WTC11 (cell line): Measurements from ENCODE around the gene ARHGAP26. TPM values are rescaled to one million over a fixed set of nuclear protein-coding genes. Genes with fewer than 3 reads are reported as not detected.

Experiments used
- ATAC-seq: fragments of 200-7000 bp; cut with Tn5 transposase; 2 replicates; pipeline ENCODE4 v1.10.0; 2021; ENCODE audit warnings: mild to moderate bottlenecking, moderate library complexity
- CTCF ChIA-PET: fragments of 300-600 bp; sonication (Branson Sonifier 250); formaldehyde crosslinking; loops from one replicate; lab custom pipeline; 2021; ENCODE audit warnings: antibody characterized with exemption; lab: Charles Lee
- POLR2A ChIA-PET: fragments of 350-600 bp; sonication (Branson Sonifier 250); formaldehyde crosslinking; loops from one replicate; lab custom pipeline; 2021; ENCODE audit warnings: antibody characterized with exemption; lab: Charles Lee
- DNase-seq: peaks from one replicate; pipeline ENCODE4 v3.0.0; 2021; ENCODE audit warnings: low spot score
- H3K27ac Mint-ChIP-seq: 2 replicates; pipeline ENCODE4 v1.8.0; 2021; ENCODE audit warnings: mixed read lengths
- H3K27me3 Mint-ChIP-seq: 2 replicates; pipeline ENCODE4 v1.8.0; 2021; ENCODE audit warnings: low read depth, mild to moderate bottlenecking, moderate library complexity, mixed read lengths
- H3K36me3 Mint-ChIP-seq: 2 replicates; pipeline ENCODE4 v1.8.0; 2021; ENCODE audit warnings: mixed read lengths
- H3K4me1 Mint-ChIP-seq: 2 replicates; pipeline ENCODE4 v1.8.0; 2022; ENCODE audit warnings: mixed read lengths
- H3K4me3 Mint-ChIP-seq: 2 replicates; pipeline ENCODE4 v1.8.0; 2021; ENCODE audit warnings: mild to moderate bottlenecking, moderate library complexity, mixed read lengths
- H3K9me3 Mint-ChIP-seq: 2 replicates; pipeline ENCODE4 v1.8.0; 2021; ENCODE audit warnings: mixed read lengths
- AFF4 ChIP-seq: sonication (generic); formaldehyde crosslinking; IDR thresholded peaks from 2 replicates; pipeline ENCODE4 v1.8.1; 2023; ENCODE audit warnings: mild to moderate bottlenecking, missing genetic modification reagents, borderline replicate concordance
- ELF4 ChIP-seq: sonication (generic); formaldehyde crosslinking; IDR thresholded peaks from 2 replicates; pipeline ENCODE4 v1.8.1; 2022; ENCODE audit warnings: low read depth, mild to moderate bottlenecking, moderate library complexity, missing genetic modification reagents
- GABPB1 ChIP-seq: sonication (generic); formaldehyde crosslinking; IDR thresholded peaks from 2 replicates; pipeline ENCODE4 v1.8.1; 2023; ENCODE audit warnings: mild to moderate bottlenecking, missing genetic modification reagents
- GRHL2 ChIP-seq: fragments of 250-450 bp; sonication (Bioruptor Pico); IDR thresholded peaks from 2 replicates; pipeline ENCODE4 v1.8.0; 2022; ENCODE audit warnings: mild to moderate bottlenecking, moderate library complexity; ENCODE audit not compliant: insufficient replicate concordance, severe bottlenecking
- GTF2I ChIP-seq: fragments of 250-450 bp; sonication (Bioruptor Pico); conservative IDR thresholded peaks from 2 replicates; pipeline ENCODE4 v1.4.0; 2021; ENCODE audit warnings: mild to moderate bottlenecking
- HMGA2 ChIP-seq: fragments of 250-450 bp; sonication (Bioruptor Pico); IDR thresholded peaks from 2 replicates; pipeline ENCODE4 v1.4.0; 2021; ENCODE audit warnings: mild to moderate bottlenecking, moderate library complexity
- HMGXB4 ChIP-seq: sonication (generic); formaldehyde crosslinking; IDR thresholded peaks from 2 replicates; pipeline ENCODE4 v1.8.1; 2023; ENCODE audit warnings: mild to moderate bottlenecking, moderate library complexity, missing genetic modification reagents
- KAT7 ChIP-seq: sonication (generic); formaldehyde crosslinking; IDR thresholded peaks from 2 replicates; pipeline ENCODE4 v1.8.1; 2023; ENCODE audit warnings: missing genetic modification reagents, mild to moderate bottlenecking, borderline replicate concordance
- NR2C2 ChIP-seq: sonication (generic); formaldehyde crosslinking; IDR thresholded peaks from 2 replicates; pipeline ENCODE4 v1.8.0; 2022; ENCODE audit warnings: mild to moderate bottlenecking, missing genetic modification reagents
- SMAD4 ChIP-seq: sonication (generic); formaldehyde crosslinking; IDR thresholded peaks from 2 replicates; pipeline ENCODE4 v1.8.0; 2022; ENCODE audit warnings: mild to moderate bottlenecking, missing genetic modification reagents
- SOX15 ChIP-seq: fragments of 250-450 bp; sonication (Bioruptor Pico); IDR thresholded peaks from 2 replicates; pipeline ENCODE4 v1.9.0; 2021; ENCODE audit warnings: mild to moderate bottlenecking
- STAT6 ChIP-seq: sonication (generic); formaldehyde crosslinking; conservative IDR thresholded peaks from 2 replicates; pipeline ENCODE4 v1.8.1; 2023; ENCODE audit warnings: mild to moderate bottlenecking, low read depth, missing genetic modification reagents, moderate library complexity
- TCF7 ChIP-seq: sonication (generic); formaldehyde crosslinking; IDR thresholded peaks from 2 replicates; pipeline ENCODE4 v1.8.0; 2022; ENCODE audit warnings: mild to moderate bottlenecking, low read depth, missing genetic modification reagents, moderate library complexity
- ZBTB43 ChIP-seq: sonication (generic); formaldehyde crosslinking; IDR thresholded peaks from 2 replicates; pipeline ENCODE4 v1.8.1; 2023; ENCODE audit warnings: mild to moderate bottlenecking, missing genetic modification reagents
- ZNF423 ChIP-seq: fragments of 250-450 bp; sonication (Bioruptor Pico); IDR thresholded peaks from 2 replicates; pipeline ENCODE4 v2.1.2; 2022; ENCODE audit warnings: mild to moderate bottlenecking, moderate library complexity
- total RNA-seq: library from RNA; stranded (reverse); gene quantifications from 3 replicates; pipeline ENCODE4 v1.2.3, GENCODE V29; 2021

The ARHGAP26 gene
- total RNA-seq, 1 experiment from 2014 or later = 22.3 TPM

- TF ChIP-seq AFF4 (CRISPR knock-in tag) = no peak
- TF ChIP-seq ZBTB43 (CRISPR knock-in tag) = no peak
Observed at GRCh38 chr5:142819825-142820224, 49.6 kb downstream of the ARHGAP26 start (continued).

- no peaks in the 10 kb centered on the region for H3K9me3 Mint-ChIP-seq
- H3K4me3 Mint-ChIP-seq = no peak overlapping the region
- H3K27me3 Mint-ChIP-seq = no peaks in the 10 kb centered on the region
- POLR2A ChIA-PET = no interaction called here
- no peak overlapping the region for H3K27ac Mint-ChIP-seq
- no peak for ATAC-seq
- peaks cover 52% of the 10 kb centered on the region for H3K4me1 Mint-ChIP-seq
- TF ChIP-seq ZNF423 (no peak), HMGXB4 (CRISPR knock-in tag) (no peak), ELF4 (CRISPR knock-in tag) (no peak), NR2C2 (CRISPR knock-in tag) (no peak), GTF2I (CRISPR knock-in tag) (no peak), TCF7 (CRISPR knock-in tag) (no peak), SOX15 (no peak), GABPB1 (CRISPR knock-in tag) (no peak), STAT6 (CRISPR knock-in tag) (no peak), SMAD4 (CRISPR knock-in tag) (no peak), KAT7 (CRISPR knock-in tag) (no peak), GRHL2 (CRISPR knock-in tag) (no peak), HMGA2 (CRISPR knock-in tag) (no peak)
- TF ChIP-seq, all 79 proteins: peak for 0
- no peaks in the 10 kb centered on the region for H3K36me3 Mint-ChIP-seq
- no peak for DNase-seq
- CTCF ChIA-PET = no interaction called here
Observed at GRCh38 chr5:142820447-142820846, 50.3 kb downstream of the ARHGAP26 start.
